Endothelial cell of umbilical vein (primary cell): ENCODE measurements around the gene RPRD1A. TPM values are rescaled to one million over a fixed set of nuclear protein-coding genes. Genes with fewer than 3 reads are reported as not detected.

Experiments
- BruUV-seq: library from RNA; stranded (reverse); fragments of 400-500 nt; replicated peaks from 2 replicates; lab custom pipeline; 2021; lab: Mats Ljungman, UMichigan
- CTCF ChIA-PET: fragments of 300-600, 350-600 bp; sonication (Branson Sonifier 250); formaldehyde crosslinking; loops from one replicate; lab custom pipeline; 2021; ENCODE audit warnings: antibody characterized with exemption, inconsistent platforms; lab: Charles Lee
- POLR2A ChIA-PET: fragments of 300-600, 350-600 bp; sonication (Branson Sonifier 250); formaldehyde crosslinking; loops from one replicate; lab custom pipeline; 2021; ENCODE audit warnings: antibody characterized with exemption, inconsistent platforms; lab: Charles Lee
- DNase-seq: peaks from one replicate; pipeline ENCODE4 v3.0.0-alpha.2; 2011; ENCODE audit warnings: low read depth, low spot score
- FAIRE-seq: peaks from 2 replicates; lab custom pipeline; 2011; peaks lifted over from hg19 to GRCh38; lab: Jason Lieb, UNC
- H2AFZ ChIP-seq: 2 replicates; pipeline ENCODE4 v1.6.0; 2012; ENCODE audit warnings: low read depth, low read length, control low read depth, inconsistent platforms
- H3K27ac ChIP-seq: 2 replicates; pipeline ENCODE4 v1.5.1; 2011; ENCODE audit warnings: low read depth, mild to moderate bottlenecking, control low read depth, low read length, moderate library complexity; ENCODE audit not compliant: insufficient read depth
- H3K27me3 ChIP-seq, 2 experiments: 2 replicates each; pipeline versions ENCODE4 v1.6.0 to v1.6.1; 2011; ENCODE audit warnings: low read length in 2 of 2, mixed read lengths in 1 of 2; ENCODE audit not compliant: control insufficient read depth in 2 of 2, insufficient read depth in 2 of 2
- H3K36me3 ChIP-seq, 2 experiments: 2 replicates in 1 of 2; 3 replicates in 1 of 2; pipeline ENCODE4 v1.5.1; 2011; ENCODE audit warnings: low read length in 2 of 2, mild to moderate bottlenecking in 1 of 2, moderate library complexity in 1 of 2; ENCODE audit not compliant: control insufficient read depth in 2 of 2, insufficient read depth in 2 of 2; ENCODE audit errors: extremely low read depth in 1 of 2
- H3K4me1 ChIP-seq: 3 replicates; pipeline ENCODE4 v1.5.1; 2011; ENCODE audit warnings: mild to moderate bottlenecking, low read length; ENCODE audit not compliant: control insufficient read depth, insufficient read depth; ENCODE audit errors: extremely low read depth
- H3K4me2 ChIP-seq: 2 replicates; pipeline ENCODE4 v1.6.1; 2011; ENCODE audit warnings: low read length, control low read depth, mixed read lengths; ENCODE audit not compliant: insufficient read depth
- H3K4me3 ChIP-seq, 3 experiments: fragments of 200-600 bp in 1 of 3; sonication (generic), shearing (Covaris generic) in 1 of 3; replicated peaks in 1 of 3; 2 replicates each; pipeline ENCODE4 v1.5.1; 2011 to 2016; ENCODE audit warnings: control low read depth in 3 of 3, low read length in 3 of 3, mild to moderate bottlenecking in 2 of 3, inconsistent platforms in 1 of 3, low read depth in 1 of 3, moderate library complexity in 1 of 3; ENCODE audit not compliant: insufficient read depth in 1 of 3
- H3K79me2 ChIP-seq: 2 replicates; pipeline ENCODE4 v1.6.0; 2012; ENCODE audit warnings: low read length, inconsistent platforms; ENCODE audit not compliant: control insufficient read depth, insufficient read depth
- H3K9ac ChIP-seq: replicated peaks from 2 replicates; pipeline ENCODE3; 2011; ENCODE audit warnings: low read length, control low read depth; ENCODE audit not compliant: insufficient read depth; ENCODE audit errors: extremely low read depth
- H3K9me1 ChIP-seq: replicated peaks from 3 replicates; pipeline ENCODE4 v1.6.0; 2011; ENCODE audit warnings: mild to moderate bottlenecking, low read length; ENCODE audit not compliant: control insufficient read depth, insufficient read depth; ENCODE audit errors: extremely low read depth
- H3K9me3 ChIP-seq: replicated peaks from 2 replicates; pipeline ENCODE4 v1.5.1; 2012; ENCODE audit warnings: low read length, inconsistent platforms; ENCODE audit not compliant: control insufficient read depth, insufficient read depth
- H4K20me1 ChIP-seq: replicated peaks from 2 replicates; pipeline ENCODE3; 2011; ENCODE audit warnings: mild to moderate bottlenecking, low read length; ENCODE audit not compliant: control insufficient read depth, insufficient read depth; ENCODE audit errors: extremely low read depth
- CTCF ChIP-seq, 2 donors: IDR thresholded peaks; 1 replicate in 1 of 2; 2 replicates in 1 of 2; pipeline ENCODE4 v1.5.1; 2011; ENCODE audit warnings: low read length in 2 of 2, mild to moderate bottlenecking in 2 of 2, moderate library complexity in 2 of 2, control low read depth in 1 of 2, inconsistent platforms in 1 of 2, low read depth in 1 of 2; ENCODE audit not compliant: insufficient read depth in 1 of 2; ENCODE audit errors: extremely low read depth in 1 of 2
- EZH2 ChIP-seq: IDR thresholded peaks from 2 replicates; pipeline ENCODE4 v1.6.1; 2012; ENCODE audit warnings: borderline replicate concordance, low read depth, mild to moderate bottlenecking, moderate library complexity, low read length, inconsistent platforms; ENCODE audit not compliant: severe bottlenecking
- FOS ChIP-seq: IDR thresholded peaks from 2 replicates; pipeline ENCODE4 v1.6.1; 2011; ENCODE audit warnings: mild to moderate bottlenecking, low read length, moderate library complexity, borderline replicate concordance; ENCODE audit not compliant: insufficient read depth
- GATA2 ChIP-seq: IDR thresholded peaks from 2 replicates; pipeline ENCODE4 v1.7.0; 2011; ENCODE audit warnings: low read depth, mild to moderate bottlenecking, moderate library complexity, mixed read lengths, low read length; ENCODE audit not compliant: insufficient read length, insufficient read depth
- JUN ChIP-seq: IDR thresholded peaks from 2 replicates; pipeline ENCODE4 v1.6.1; 2011; ENCODE audit warnings: borderline replicate concordance, low read depth; ENCODE audit not compliant: insufficient read length, insufficient read depth
- MAX ChIP-seq: IDR thresholded peaks from 2 replicates; pipeline ENCODE4 v1.6.1; 2011; ENCODE audit not compliant: insufficient read depth, insufficient read length
- MYC ChIP-seq: IDR thresholded peaks from one replicate; pipeline ENCODE4 v1.6.1; 2011; ENCODE audit warnings: mild to moderate bottlenecking, low read depth, low read length
- POLR2A ChIP-seq: IDR thresholded peaks from 2 replicates; pipeline ENCODE4 v1.6.1; 2012; ENCODE audit warnings: low read depth, mild to moderate bottlenecking, control low read depth, low read length
- POLR2AphosphoS5 ChIP-seq: IDR thresholded peaks from 2 replicates; pipeline ENCODE4 v1.6.1; 2012; ENCODE audit warnings: low read depth, mild to moderate bottlenecking, control low read depth, low read length, moderate library complexity; ENCODE audit not compliant: insufficient read depth
- dilution Hi-C: fragments of 300-500 bp; cut with MboI; formaldehyde crosslinking; loops from one replicate; pipeline ENCODE4 v1.15.0; 2019; ENCODE audit warnings: low sequenced_read_pairs; ENCODE audit not compliant: extremely low pct_ligation_motif_present
- intact Hi-C: fragments of 100-400 bp; cut with micrococcal nuclease; formaldehyde crosslinking; loops from one replicate; pipeline ENCODE4 v1.10.0; 2022
- polyA plus RNA-seq, 4 experiments: library from polyadenylated mRNA; depleted of rRNA in 3 of 4; stranded (reverse) in 3 of 4; unstranded in 1 of 4; fragments of >200 nt; gene quantifications; 2 replicates each; pipeline versions ENCODE4 v1.2.1 to v1.2.3, GENCODE V29; 2011 to 2012; ENCODE audit warnings: missing spikeins in 1 of 4
- total RNA-seq: library from RNA; stranded (reverse); gene quantifications from 2 replicates; pipeline ENCODE4 v1.2.3, GENCODE V29; 2021

The RPRD1A gene
- total and polyA plus RNA-seq, 2 donors (not counting 3 experiments of a cell fraction or from before 2014, with no cell fraction given): 13.5 to 50.7 TPM

- intact Hi-C loops (loop anchor here (10.0 kb wide), 1 partner anchor 731 kb away; no protein-coding TSS in a partner anchor), dilution Hi-C loops (no loop called here)
- BruUV-seq: no TSS peak
- DNase-seq: no peak
- H3K27ac ChIP-seq: no peak overlapping the region
- CTCF ChIA-PET: interaction anchor here (2.0 kb wide), 1 partner anchor 261 kb away, joined by 9 read pairs; no protein-coding TSS in a partner anchor
- H2AFZ ChIP-seq: no peak overlapping the region
- H3K9me3 ChIP-seq: no peaks in the 10 kb centered on the region
- H3K4me2 ChIP-seq: no peak overlapping the region
- no peak overlapping the region for H3K4me3 ChIP-seq
- no peak overlapping the region for H3K9ac ChIP-seq
- no peaks in the 10 kb centered on the region for H3K4me1 ChIP-seq
- FAIRE-seq: no peak
- POLR2A ChIA-PET: no interaction called here
- H3K27me3 ChIP-seq: no peaks in the 10 kb centered on the region
- TF ChIP-seq POLR2AphosphoS5 (no peak), FOS (no peak), MYC (no peak), MAX (no peak), EZH2 (no peak), GATA2 (no peak), POLR2A (no peak), JUN (no peak), CTCF (IDR thresholded peaks at IDR 0.05; ENCODE audit: extremely low read depth in 1 of 2, insufficient read depth in 1 of 2, low read depth in 1 of 2, low read length in 2 of 2) (no peak)
- H3K36me3 ChIP-seq: peaks cover 0 to 6% of the 10 kb centered on the region in 2 experiments
- no peaks in the 10 kb centered on the region for H3K9me1 ChIP-seq
- no peaks in the 10 kb centered on the region for H4K20me1 ChIP-seq
- no peaks in the 10 kb centered on the region for H3K79me2 ChIP-seq
Observed at GRCh38 chr18:36023336-36023735, 44.0 kb downstream of the RPRD1A start.
